GM19099 (cell line): ENCODE data around the gene AMBRA1.

ENCODE experiments used
- POLR2A ChIP-seq: IDR thresholded peaks from 3 replicates; pipeline ENCODE4 v1.6.1; 2011; ENCODE audit warnings: low read depth; ENCODE audit not compliant: insufficient read length; ENCODE audit errors: extremely low read depth

Gene AMBRA1

GRCh38 chr11:46465683-46466082 lies 128.1 kb downstream of the AMBRA1 start:
- no peak for TF ChIP-seq POLR2A

- no peak for TF ChIP-seq POLR2A
Measured at GRCh38 chr11:46463701-46464421, 130.0 kb downstream of the AMBRA1 start.

- TF ChIP-seq POLR2A = no peak
Measured at GRCh38 chr11:46461461-46461927, 132.3 kb downstream of the AMBRA1 start.

- TF ChIP-seq POLR2A = no peak
Measured at GRCh38 chr11:46458491-46458890, 135.3 kb downstream of the AMBRA1 start.

- TF ChIP-seq POLR2A = no peak
Measured at GRCh38 chr11:46457659-46458424, 136.0 kb downstream of the AMBRA1 start.

GRCh38 chr11:46457021-46457420 lies 136.8 kb downstream of the AMBRA1 start:
- TF ChIP-seq POLR2A = no peak

GRCh38 chr11:46456269-46457001 lies 137.4 kb downstream of the AMBRA1 start:
- TF ChIP-seq POLR2A = no peak

GRCh38 chr11:46455834-46456233 lies 138.0 kb downstream of the AMBRA1 start:
- no peak for TF ChIP-seq POLR2A

GRCh38 chr11:46452918-46453517 lies 140.8 kb downstream of the AMBRA1 start:
- no peak for TF ChIP-seq POLR2A

- no peak for TF ChIP-seq POLR2A
Measured at GRCh38 chr11:46451759-46452158, 142.1 kb downstream of the AMBRA1 start.

GRCh38 chr11:46450846-46451477 lies 142.9 kb downstream of the AMBRA1 start:
- TF ChIP-seq POLR2A = no peak

- no peak for TF ChIP-seq POLR2A
Measured at GRCh38 chr11:46447544-46447943, 146.3 kb downstream of the AMBRA1 start.

GRCh38 chr11:46445920-46446771 lies 147.7 kb downstream of the AMBRA1 start:
- TF ChIP-seq POLR2A = no peak
